Muscle of arm (tissue), 12 donors: ENCODE results near the gene COPS3. TPM values are rescaled to one million over a fixed set of nuclear protein-coding genes. Genes with fewer than 3 reads are reported as not detected.
A peak's percentile ranks its signal among the peaks of the same experiment; 100 is the strongest.

Source experiments
- DNase-seq: peaks from one replicate; pipeline ENCODE4 v3.0.0-alpha.2; 2013
- polyA plus RNA-seq, 12 donors: library from polyadenylated mRNA; unstranded; fragments of 120-200 nt; gene quantifications; one replicate each; pipeline ENCODE4 v1.2.1, GENCODE V29; 2013; ENCODE audit not compliant: insufficient read length in 12 of 12

COPS3 gene
- polyA plus RNA-seq, 12 donors, result 71.3 to 84.7 (median 79.5) TPM; not detected in 1

DNA sequence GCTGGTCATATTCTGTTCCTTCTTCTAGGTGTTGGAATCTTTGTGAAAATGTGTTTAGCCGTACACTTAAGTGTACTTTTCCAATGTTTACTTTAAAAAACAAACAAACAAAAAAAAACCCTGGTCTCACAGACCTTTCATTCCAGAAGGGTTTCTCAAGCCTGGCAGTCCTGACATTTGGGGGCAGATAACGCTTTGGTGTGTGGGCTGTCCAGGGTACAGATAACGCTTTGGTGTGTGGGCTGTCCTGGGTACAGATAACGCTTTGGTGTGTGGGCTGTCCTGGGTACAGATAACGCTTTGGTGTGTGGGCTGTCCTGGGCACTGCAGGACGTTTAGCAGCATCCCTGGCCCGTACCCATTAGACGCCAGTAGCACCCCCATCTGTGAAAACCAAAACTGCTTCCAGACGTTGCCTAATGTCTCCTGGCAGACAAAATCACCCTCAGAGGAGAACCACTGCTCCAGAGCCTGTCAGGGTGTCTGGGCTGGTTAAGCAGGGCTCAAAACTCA lies 28.8 kb downstream of the COPS3 start:
- DNase-seq, result no peak

- no peak for DNase-seq
Measured at GRCh38 chr17:17246879-17247278, 34.2 kb downstream of the COPS3 start.

GRCh38 chr17:17243163-17243562 lies 37.9 kb downstream of the COPS3 start:
- DNase-seq, result no peak

GRCh38 chr17:17242246-17242645 lies 38.8 kb downstream of the COPS3 start:
- DNase-seq, result no peak

DNA sequence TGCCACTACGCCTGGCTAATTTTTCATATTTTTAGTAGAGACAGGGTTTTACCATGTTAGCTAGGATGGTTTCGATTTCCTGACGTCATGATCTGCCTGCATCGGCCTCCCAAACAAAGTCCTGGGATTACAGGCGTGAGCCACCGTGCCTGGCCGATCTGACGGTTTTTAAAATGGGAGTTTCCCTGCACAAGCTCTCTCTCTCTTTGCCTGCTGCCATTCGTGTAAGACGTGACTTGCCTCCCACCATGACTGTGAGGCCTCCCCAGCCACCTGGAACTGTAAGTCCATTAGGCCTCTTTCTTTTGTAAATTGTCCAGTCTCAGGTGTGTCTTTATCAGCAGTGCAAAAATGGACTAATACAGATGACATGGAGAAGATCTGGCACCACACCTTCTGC lies 39.4 kb downstream of the COPS3 start:
- no peak for DNase-seq

DNA sequence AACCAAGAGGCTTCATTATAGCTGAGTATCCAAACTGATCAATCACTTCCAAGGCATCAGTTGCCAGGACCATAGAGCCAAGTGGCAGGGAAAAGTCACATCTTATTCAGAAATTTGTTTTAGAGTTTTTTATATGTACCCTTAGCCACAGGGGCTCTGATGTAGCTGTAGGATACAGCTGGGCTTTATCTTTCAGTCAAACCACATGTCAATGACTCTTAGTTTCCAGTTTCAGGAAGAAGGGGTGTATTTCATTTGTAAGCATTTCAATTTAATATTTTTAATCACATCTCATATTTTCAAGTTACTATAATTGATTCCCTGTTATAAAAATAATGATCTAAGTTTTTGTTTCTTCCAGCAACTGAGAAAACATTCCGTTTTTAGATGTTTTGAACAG lies 41.2 kb downstream of the COPS3 start:
- no peak for DNase-seq

DNA sequence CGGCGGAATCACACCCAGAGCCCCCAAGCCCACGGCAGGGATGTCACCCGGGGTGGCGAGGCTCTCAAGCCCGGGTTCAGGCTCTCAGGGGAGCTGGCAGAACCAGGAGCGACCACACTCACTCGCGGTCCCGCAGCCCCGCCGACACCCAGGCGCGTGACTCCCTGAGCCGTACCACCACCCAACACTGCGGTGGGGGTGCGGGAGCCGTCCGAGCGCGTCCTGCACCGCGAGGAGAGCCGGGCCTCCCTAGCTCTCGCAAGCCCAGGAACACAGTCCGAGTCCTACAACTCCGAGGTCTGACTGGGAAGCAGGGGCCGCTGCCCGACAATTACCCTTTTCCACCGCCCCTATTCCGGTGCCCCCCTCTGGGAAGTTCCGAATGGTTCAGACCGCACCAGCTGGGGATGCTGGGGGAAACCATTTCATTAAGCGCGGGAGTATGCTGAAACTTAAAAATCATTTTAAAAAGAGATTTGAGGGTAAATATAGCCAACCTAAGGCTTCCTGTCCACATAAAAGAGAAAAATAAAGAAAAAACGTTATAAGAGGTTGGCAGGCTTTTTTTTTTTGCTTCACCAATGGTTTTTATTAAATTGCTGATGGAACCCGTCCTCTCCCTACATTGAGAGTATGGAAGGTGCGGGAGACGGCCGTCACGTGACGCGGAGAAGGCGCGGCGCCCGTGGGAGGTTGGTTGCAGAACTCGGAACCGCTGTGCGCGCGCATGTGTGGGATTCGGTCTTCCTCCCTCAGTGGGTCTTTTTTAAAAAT lies 43.8 kb downstream of the COPS3 start, which contains the start of gene FLCN:
TSS of gene FLCN (minus strand) at position 143 of the 774 bp plus-strand sequence. CDS start 9,031 bp downstream, outside the sequence.
- peak; percentile 92 for DNase-seq

GRCh38 chr17:17236295-17237025 lies 44.6 kb downstream of the COPS3 start:
- DNase-seq, result peak; percentile 30

DNA sequence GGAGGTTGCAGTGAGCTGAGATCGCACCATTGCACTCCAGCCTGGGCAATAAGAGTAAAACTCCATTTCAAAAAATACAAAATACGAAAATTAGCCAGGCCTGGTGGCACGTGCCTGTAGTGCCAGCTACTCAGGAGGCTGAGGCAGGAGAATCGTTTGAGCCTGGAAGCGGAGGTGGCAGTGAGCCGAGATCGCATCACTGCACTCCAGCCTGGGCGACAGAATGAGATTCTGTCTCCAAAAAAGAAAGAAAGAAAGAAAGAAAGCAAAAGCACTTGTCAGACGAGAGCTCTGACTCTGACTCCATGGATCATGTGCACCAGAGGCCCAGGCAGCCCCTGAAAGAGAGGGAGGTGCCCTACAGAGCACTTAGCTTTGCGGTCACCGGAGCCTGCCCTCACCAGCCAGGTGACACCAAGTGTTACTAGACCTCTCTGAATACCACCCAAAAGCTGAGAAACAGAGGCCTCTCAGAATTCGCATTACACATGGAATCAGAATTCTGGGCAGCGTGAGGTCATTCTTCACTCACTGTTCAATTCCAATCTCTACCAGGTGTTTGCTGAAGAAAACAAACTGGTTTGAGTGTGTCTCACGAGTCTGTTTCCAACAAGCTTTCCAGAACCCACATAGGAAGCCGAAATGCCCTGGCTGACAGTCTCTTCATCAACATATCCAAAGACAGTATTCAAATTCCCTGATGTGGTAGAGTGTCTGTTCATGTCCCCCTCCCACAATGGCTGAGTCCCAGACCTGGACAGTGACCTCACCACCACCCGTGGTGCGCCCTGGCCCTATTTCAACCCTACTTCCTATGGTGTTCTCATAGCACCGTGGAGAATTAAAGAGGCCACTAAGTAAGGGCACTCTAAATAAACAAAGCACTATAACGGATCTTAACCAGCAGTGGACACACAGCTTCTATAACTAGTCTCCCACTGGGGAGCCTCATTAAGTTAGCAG lies 45.6 kb downstream of the COPS3 start:
- DNase-seq, result peak; percentile 13

GRCh38 chr17:17232303-17232621 lies 48.8 kb downstream of the COPS3 start:
- DNase-seq, result no peak

DNA sequence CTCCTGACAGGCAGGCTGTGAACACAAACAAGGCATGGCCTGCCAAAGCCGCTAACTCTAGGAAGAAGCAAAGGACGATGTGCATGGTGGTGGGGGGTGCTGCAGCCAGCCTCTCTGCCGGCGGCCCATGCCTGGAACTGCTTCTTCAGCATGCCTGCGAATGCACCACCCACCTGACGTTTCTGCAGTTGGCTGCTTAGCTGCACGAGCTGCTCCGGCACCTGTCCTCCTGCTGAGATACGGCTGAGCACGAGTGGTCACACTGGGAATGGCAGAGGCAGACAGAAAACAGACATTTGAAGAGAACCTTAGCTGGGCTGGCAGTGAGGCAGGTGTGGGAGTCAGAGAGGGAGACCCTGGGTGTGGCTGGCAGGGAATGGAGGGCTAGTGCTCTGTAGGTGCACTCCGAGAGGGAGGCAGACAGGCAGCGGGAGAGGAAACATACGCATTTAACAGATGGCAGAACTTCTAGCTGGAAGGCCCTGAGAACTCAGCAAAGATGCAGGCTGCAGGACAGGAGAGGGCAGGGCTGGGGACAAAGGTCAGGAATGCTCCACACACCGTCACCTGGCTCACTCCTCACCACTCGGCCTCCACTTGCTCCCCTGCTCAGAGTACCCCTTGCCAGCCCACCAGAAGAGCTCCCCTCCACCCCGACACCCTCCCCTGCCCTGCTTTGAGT lies 49.3 kb downstream of the COPS3 start:
- DNase-seq, result no peak

GRCh38 chr17:17229416-17230384 lies 51.3 kb downstream of the COPS3 start:
- DNase-seq, result no peak

DNA sequence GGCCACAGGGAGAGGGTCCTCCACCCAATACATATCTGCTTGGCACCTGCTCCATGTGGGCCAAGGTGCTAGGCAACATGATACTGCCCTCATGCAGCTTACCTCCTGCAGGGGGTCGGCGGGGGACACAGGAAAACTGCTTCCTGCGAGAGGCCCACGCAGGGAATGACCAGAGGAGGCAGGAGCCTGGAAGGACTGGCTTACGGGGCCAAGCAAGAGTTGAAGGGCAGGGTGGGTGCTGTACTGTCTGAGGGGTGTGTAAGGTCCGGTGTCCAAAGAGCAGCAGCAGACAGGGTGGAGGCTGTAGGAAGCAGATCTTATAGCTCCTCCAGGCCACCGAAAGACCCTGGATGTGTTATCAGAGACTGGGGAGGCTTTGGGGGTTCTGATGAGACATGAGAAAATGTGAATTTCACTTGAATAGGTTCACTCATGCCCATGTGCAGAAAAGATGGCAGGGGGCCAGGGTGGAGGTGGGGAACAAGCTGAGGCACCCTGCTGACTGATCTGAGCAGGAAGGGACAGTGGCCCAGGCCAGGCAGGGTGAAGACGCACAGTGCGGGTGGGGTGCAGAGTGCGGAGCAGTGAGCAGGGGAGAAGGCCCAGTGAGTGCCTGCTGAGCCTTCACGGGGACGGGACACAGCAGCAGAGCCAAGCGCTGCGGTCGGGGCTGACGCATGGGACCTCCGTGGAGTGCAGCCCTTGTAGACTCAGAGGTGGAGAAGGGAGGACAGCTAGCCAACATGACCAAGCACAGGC lies 52.3 kb downstream of the COPS3 start:
- no peak for DNase-seq

DNA sequence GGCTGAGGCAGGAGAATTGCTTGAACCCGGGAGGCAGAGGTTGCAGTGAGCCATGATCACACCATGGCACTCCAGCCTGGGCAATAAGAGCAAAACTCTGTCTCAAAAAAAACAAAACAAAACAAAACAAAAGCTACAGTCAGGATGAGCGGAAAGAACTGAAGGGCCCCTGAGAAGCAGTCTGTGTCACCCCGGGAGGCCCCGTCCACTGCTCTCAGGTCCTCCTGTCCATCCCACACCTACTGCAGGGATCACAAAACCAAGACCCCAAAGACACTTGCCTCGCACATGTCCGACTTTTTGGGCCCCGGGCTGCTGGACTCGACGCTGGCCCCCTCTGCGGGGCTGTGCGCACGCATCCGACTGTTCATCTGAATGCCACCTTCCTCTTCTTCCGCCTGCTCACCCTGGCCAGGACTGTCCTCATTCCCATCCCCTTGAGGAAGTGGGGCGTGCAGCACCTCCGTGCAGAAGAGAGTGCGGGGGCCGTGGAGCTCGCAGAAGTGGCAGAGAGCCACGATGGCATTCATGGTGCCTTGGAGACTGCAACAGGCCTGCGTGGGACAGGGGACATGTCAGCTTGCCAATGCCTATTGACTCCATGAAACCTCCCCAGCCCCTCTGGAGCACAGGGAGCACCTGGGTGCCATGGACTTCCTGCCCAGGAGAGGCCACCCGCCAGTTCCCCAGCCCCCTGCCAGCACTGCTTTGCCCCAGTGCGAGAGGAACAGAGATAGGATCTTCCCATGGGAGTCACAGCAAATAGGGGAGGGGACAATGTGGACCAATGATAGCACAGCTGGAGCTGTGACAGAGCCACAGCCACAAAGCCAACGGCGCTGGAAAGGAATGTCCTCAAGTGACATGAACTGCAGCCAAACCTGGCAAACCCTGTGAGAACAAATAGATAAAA lies 53.2 kb downstream of the COPS3 start:
- DNase-seq, result no peak

DNA sequence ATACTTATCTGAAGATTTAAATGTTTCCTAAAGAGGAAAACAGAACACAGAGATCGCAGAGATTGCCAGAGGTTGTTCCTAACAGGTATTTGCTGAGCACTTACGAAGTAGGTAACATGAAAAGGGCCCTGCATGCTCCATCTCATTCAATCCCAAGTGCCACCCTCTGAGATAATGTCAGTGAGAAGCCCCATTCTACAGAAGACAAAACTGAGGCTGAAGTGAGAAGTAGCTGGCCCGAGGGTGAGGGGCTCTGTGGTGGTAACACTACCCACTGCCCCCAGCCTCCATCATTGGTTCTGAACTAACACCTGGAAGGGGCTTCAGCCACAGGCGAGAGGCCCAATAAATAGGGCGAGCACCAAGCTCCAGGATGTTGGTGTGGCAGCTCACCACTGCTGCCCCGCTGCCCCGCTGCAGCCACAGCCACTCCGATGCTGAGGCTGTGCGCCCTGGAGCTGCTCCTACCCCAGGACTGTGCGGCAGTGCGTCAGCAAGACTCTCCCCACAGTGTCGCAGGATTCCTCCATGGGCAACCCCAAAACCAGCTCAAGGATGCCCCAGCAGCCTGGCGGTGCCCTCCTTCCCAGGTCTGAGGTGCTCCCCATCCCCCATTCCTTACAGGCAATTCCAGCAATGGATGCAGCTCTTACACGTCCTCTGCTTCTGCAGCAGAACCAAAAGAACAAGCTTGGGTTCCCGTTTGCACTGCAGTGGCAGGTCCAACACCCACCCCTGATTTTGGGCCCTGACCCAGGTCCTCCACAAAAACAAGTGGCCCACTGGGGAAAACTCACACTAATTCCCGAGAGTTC lies 54.4 kb downstream of the COPS3 start:
- DNase-seq, result no peak

DNA sequence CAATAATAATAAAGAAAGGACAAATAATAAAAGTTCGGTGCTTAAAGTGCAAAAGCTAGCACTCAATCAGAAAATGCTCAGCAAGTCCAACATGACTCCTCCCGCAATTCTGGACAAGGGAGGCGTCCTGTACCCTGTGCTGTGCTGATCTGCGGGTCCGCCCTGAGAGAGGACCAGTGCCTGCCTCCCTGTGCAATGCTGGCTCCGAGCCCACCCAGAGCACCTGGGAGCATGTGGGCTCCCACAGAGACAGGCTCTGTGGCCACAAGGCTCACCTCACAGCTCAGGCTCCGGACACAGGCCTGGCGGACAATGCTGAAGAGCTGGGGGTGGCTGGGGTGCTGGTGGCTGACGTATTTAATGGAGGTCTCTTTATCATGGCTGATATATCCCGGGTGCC lies 55.1 kb downstream of the COPS3 start:
- DNase-seq, result no peak

DNA sequence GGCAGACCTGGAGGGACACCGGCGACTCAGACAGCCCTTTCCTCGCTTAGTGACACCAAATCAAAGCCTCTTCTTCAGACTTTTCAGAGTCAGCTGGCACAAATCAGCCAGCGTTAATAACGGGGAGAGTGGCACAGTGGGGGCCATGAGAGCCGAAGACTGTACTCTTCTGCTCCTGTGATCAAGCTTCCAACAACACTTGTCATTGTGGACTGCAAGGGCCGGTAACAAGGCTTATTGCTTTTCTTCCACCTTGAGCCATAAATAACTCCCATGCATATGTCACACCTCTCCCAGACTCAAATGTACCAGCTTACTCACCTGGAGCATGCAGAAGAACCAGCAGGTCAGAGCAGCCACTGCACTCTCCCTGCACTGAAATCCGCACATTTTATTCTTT lies 56.9 kb downstream of the COPS3 start:
- DNase-seq, result no peak
